Psoas muscle (tissue), 8 donors: ENCODE results near the gene ANKMY1. TPM values are rescaled to one million over a fixed set of nuclear protein-coding genes. Genes with fewer than 3 reads are reported as not detected.

Experiments used
- ATAC-seq, 4 donors: fragments of 200-7000 bp; cut with Tn5 transposase; one replicate each; pipeline ENCODE4 v1.9.1; 2020; ENCODE audit warnings: moderate library complexity in 3 of 4, mild to moderate bottlenecking in 2 of 4
- DNase-seq, 2 donors: peaks; one replicate each; pipeline ENCODE4 v3.0.0-alpha.2; 2020
- H3K27ac ChIP-seq: fragments of 200-600 bp; one replicate; pipeline ENCODE4 v1.8.0; 2022
- H3K27me3 ChIP-seq, 3 donors: fragments of 200-600 bp in 1 of 3; one replicate each; pipeline versions ENCODE4 v1.6.1 to v1.8.0; 2013 to 2022; ENCODE audit warnings: low read length in 2 of 3, mild to moderate bottlenecking in 2 of 3, moderate library complexity in 1 of 3; ENCODE audit not compliant: insufficient read depth in 3 of 3
- H3K36me3 ChIP-seq, 2 donors: fragments of 200-600 bp in 1 of 2; one replicate each; pipeline versions ENCODE4 v1.6.1 to v1.8.0; 2013 to 2022; ENCODE audit warnings: low read depth in 1 of 2, mild to moderate bottlenecking in 1 of 2, moderate library complexity in 1 of 2; ENCODE audit not compliant: insufficient read depth in 1 of 2
- H3K4me1 ChIP-seq: fragments of 200-600 bp; one replicate; pipeline ENCODE4 v1.8.0; 2022
- H3K4me3 ChIP-seq: fragments of 200-600 bp; one replicate; pipeline ENCODE4 v1.8.0; 2022; ENCODE audit warnings: mild to moderate bottlenecking
- H3K9me3 ChIP-seq: fragments of 200-600 bp; one replicate; pipeline ENCODE4 v1.8.0; 2022
- WGBS, 3 donors: extraction: QIAGEN DNeasy Blood & Tissue Kit; methylation state at CpG; one replicate each; pipeline versions ENCODE4 v1.1.6 to v1.1.7; 2013; 5-methylcytosine and 5-hydroxymethylcytosine counted together
- intact Hi-C, 2 donors: fragments of 100-400 bp; cut with DNase I; formaldehyde crosslinking; loops; one replicate each; pipeline versions ENCODE4 v1.11.0 to v1.14.2; 2022
- polyA plus RNA-seq, 3 donors: library from polyadenylated mRNA; stranded (reverse); fragments of 200-250 nt; gene quantifications; one replicate each; pipeline ENCODE4 v1.2.3, GENCODE V29; 2013
- total RNA-seq, 4 donors: library from RNA; stranded (reverse); fragmentation: NEBNext Ultra II Directional in 2 of 4; extraction: Animal tissue kit (Norgen Biotek cat#: 25700) in 2 of 4; gene quantifications; one replicate each; pipeline versions ENCODE4 v1.2.1 to v1.2.4, GENCODE V29; 2021 to 2023
- TF ChIP-seq, protein P1 (sequence below): fragments of 200-600 bp; IDR thresholded peaks from one replicate; pipeline ENCODE4 v1.8.0; 2022; ENCODE audit warnings: antibody characterized with exemption
- donor health status: healthy with polysubstance abuse.
- donor health status: DM: no; HTN: no; CAD: no; lungs with moderate emphysema.
- donor health status: Bipolar disorder and iron deficiency.
- donor health status: healthy.
- donor health status: DM: yes; HTN: yes; CAD: no.
- donor health status: DM: no; HTN: no; CAD: no.
- donor health status: DM: no; HTN: no; CAD: no.
- donor health status: DM: yes; HTN: yes; CAD: no.

Gene ANKMY1
- total and polyA plus RNA-seq, 7 donors: 1.4 to 5.8 (median 3.0) TPM

GRCh38 chr2:240456447-240457222, 101.2 kb downstream of the ANKMY1 start:
- 64 to 75% (median 66%) methylated on average over 15 to 17 of the region's 17 CpGs for whole genome bisulfite sequencing, 3 donors
- DNase-seq: peak; percentile 17 to 54
- Histone ChIP-seq H3K4me1 (peaks cover 12% of the 10 kb centered on the region), H3K27me3 (no peaks in the 10 kb centered on the region), H3K36me3 (peaks cover 0 to 10% of the 10 kb centered on the region in 2 donors), H3K4me3 (no peak overlapping the region), H3K27ac (no peak overlapping the region), H3K9me3 (no peaks in the 10 kb centered on the region)
- ATAC-seq: peak in 3 of 4 donors; percentile 4 to 9 (median 7)
- intact Hi-C loops: no loop called here
- TF ChIP-seq, protein P1, sequence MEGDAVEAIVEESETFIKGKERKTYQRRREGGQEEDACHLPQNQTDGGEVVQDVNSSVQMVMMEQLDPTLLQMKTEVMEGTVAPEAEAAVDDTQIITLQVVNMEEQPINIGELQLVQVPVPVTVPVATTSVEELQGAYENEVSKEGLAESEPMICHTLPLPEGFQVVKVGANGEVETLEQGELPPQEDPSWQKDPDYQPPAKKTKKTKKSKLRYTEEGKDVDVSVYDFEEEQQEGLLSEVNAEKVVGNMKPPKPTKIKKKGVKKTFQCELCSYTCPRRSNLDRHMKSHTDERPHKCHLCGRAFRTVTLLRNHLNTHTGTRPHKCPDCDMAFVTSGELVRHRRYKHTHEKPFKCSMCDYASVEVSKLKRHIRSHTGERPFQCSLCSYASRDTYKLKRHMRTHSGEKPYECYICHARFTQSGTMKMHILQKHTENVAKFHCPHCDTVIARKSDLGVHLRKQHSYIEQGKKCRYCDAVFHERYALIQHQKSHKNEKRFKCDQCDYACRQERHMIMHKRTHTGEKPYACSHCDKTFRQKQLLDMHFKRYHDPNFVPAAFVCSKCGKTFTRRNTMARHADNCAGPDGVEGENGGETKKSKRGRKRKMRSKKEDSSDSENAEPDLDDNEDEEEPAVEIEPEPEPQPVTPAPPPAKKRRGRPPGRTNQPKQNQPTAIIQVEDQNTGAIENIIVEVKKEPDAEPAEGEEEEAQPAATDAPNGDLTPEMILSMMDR: no peak

- Histone ChIP-seq H3K36me3 (peaks cover 0 to 7% of the 10 kb centered on the region in 2 donors), H3K27me3 (no peaks in the 10 kb centered on the region), H3K9me3 (no peaks in the 10 kb centered on the region), H3K4me3 (no peak overlapping the region), H3K27ac (no peak overlapping the region), H3K4me1 (peaks cover 19% of the 10 kb centered on the region)
- intact Hi-C loops: no loop called here
- ATAC-seq (no peak), DNase-seq (peak; percentile 19 to 54)
- TF ChIP-seq, protein P1: no peak
- WGBS, 3 donors: 47 to 61% (median 57%) methylated on average over 41 to 55 of the region's 55 CpGs
Measured at GRCh38 chr2:240455647-240456446, 101.9 kb downstream of the ANKMY1 start.

DNA sequence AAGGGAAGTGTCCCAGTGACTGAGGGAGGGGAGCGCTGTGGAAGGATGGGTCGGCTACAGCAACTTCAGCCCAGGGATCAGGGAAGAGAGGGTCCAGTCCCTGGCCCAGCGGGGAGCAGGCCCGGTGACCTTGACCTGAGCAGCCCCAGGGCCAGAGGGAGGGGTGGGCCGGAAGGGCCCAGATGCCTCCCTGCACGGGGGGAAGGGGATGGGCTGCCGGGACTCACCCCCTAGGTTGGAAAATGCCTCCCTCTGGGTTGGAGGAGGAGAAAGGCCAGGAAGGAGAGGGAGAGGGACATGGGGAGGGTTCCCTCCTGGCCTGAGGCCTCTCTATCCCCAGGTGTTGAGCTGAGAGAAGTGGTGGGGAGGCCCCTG, 102.5 kb downstream of the ANKMY1 start:
- Histone ChIP-seq H3K36me3 (peaks cover 0 to 7% of the 10 kb centered on the region in 2 donors), H3K4me3 (no peak overlapping the region), H3K27ac (no peak overlapping the region), H3K27me3 (no peaks in the 10 kb centered on the region), H3K9me3 (no peaks in the 10 kb centered on the region), H3K4me1 (peaks cover 25% of the 10 kb centered on the region)
- no peak for ATAC-seq
- TF ChIP-seq, protein P1: no peak
- WGBS, 3 donors: 56 to 65% (median 62%) methylated on average over 6 to 7 of the region's 7 CpGs
- DNase-seq: peak; percentile 12 to 46
- intact Hi-C loops: no loop called here

DNA sequence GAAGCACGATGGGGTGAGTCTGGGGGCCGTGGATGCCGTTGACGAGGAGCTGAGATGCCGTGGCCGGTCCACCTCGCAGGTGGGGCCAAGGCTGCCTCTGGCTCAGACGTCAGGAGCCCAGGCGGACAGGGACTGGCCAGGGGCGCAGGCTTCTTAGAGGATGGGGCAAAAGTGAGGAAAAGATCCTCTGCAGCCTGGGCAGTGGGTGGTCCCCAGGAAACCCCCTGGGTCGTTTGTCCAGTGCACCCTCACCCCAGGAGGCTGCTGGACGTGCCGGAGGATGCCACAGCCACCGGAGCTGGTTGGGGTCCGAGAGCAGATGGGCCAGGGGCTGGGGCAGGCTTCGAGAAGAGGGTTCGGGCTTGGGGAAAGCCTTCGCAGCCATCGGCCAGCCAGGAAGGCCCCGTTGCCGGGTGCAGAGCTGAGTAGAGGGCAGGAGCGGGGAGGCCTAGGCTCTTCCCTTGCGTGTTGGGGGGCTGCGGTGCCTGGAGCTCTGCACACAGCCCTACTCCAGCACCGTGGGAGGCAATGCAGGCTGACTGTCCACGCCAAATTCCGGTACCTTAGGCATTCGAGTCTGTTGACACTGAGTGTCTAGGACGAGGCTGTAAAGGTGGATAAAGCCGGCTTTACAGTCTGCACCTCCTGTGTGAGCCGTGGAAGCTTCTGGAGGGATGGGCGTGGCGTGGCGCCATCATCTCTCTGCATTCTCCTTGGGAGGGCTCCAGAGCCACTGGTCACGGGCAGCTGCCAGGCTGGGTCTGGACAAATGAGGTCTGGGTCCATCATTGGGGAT, 103.5 kb downstream of the ANKMY1 start:
- DNase-seq (peak; percentile 12 to 51), ATAC-seq (no peak)
- H3K36me3 ChIP-seq: no peaks in the 10 kb centered on the region
- TF ChIP-seq, protein P1: no peak
- peaks cover 31% of the 10 kb centered on the region for H3K4me1 ChIP-seq
- no peak overlapping the region for H3K4me3 ChIP-seq
- H3K27me3 ChIP-seq: no peaks in the 10 kb centered on the region
- H3K27ac ChIP-seq: no peak overlapping the region
- H3K9me3 ChIP-seq: no peaks in the 10 kb centered on the region
- intact Hi-C loops: no loop called here
- WGBS, 3 donors: 54 to 61% (median 57%) methylated on average over 35 of the region's 35 CpGs
